Neural progenitor cell (in vitro differentiated cells): ENCODE data around the gene ENTPD2. TPM values are rescaled to one million over a fixed set of nuclear protein-coding genes. Genes with fewer than 3 reads are reported as not detected.

Experiments used
- DNase-seq: peaks from one replicate; pipeline ENCODE4 v3.0.0-alpha.2; 2016; ENCODE audit warnings: low spot score
- H2AFZ ChIP-seq: fragments of 200-600 bp; sonication (generic); replicated peaks from 2 replicates; pipeline ENCODE4 v1.6.1; 2016; ENCODE audit warnings: antibody characterized with exemption
- H3F3A ChIP-seq: fragments of 200-600 bp; sonication (generic); 2 replicates; pipeline ENCODE4 v1.6.1; 2016; ENCODE audit warnings: antibody characterized with exemption, low read depth
- H3K27ac ChIP-seq: fragments of 200-600 bp; sonication (generic); 2 replicates; pipeline ENCODE4 v1.5.1; 2016; ENCODE audit warnings: mild to moderate bottlenecking
- H3K27me3 ChIP-seq: fragments of 200-600 bp; sonication (generic); 2 replicates; pipeline ENCODE4 v1.6.1; 2016; ENCODE audit warnings: mild to moderate bottlenecking, moderate library complexity
- H3K36me3 ChIP-seq: fragments of 200-600 bp; sonication (generic); 2 replicates; pipeline ENCODE4 v1.5.1; 2016
- H3K4me1 ChIP-seq: fragments of 200-600 bp; sonication (generic); 2 replicates; pipeline ENCODE4 v1.6.1; 2016; ENCODE audit warnings: mixed run types
- H3K4me2 ChIP-seq: fragments of 200-600 bp; sonication (generic); 2 replicates; pipeline ENCODE4 v1.6.1; 2016
- H3K4me3 ChIP-seq: fragments of 200-600 bp; sonication (generic); 2 replicates; pipeline ENCODE4 v1.5.1; 2016
- H3K79me2 ChIP-seq: fragments of 200-600 bp; sonication (generic); 2 replicates; pipeline ENCODE4 v1.6.1; 2016; ENCODE audit warnings: low read depth
- H3K9ac ChIP-seq: fragments of 200-600 bp; sonication (generic); 2 replicates; pipeline ENCODE4 v1.6.1; 2016
- H3K9me3 ChIP-seq: fragments of 200-600 bp; sonication (generic); 2 replicates; pipeline ENCODE4 v1.5.1; 2016; ENCODE audit warnings: low read depth
- H4K20me1 ChIP-seq: fragments of 200-600 bp; sonication (generic); 2 replicates; pipeline ENCODE4 v1.6.1; 2016; ENCODE audit warnings: low read depth
- H3K27ac Mint-ChIP-seq: 3 replicates; pipeline ENCODE4 v1.8.0; 2021; ENCODE audit warnings: mixed read lengths
- H3K27me3 Mint-ChIP-seq: 2 replicates; pipeline ENCODE4 v1.8.0; 2022; ENCODE audit warnings: low read depth, mild to moderate bottlenecking, inconsistent platforms, moderate library complexity, mixed read lengths; ENCODE audit not compliant: insufficient read depth
- H3K36me3 Mint-ChIP-seq: 3 replicates; pipeline ENCODE4 v1.8.0; 2021; ENCODE audit warnings: mixed read lengths
- H3K4me1 Mint-ChIP-seq: 3 replicates; pipeline ENCODE4 v1.8.0; 2021; ENCODE audit warnings: mixed read lengths
- H3K4me3 Mint-ChIP-seq: 3 replicates; pipeline ENCODE4 v1.8.0; 2021; ENCODE audit warnings: mild to moderate bottlenecking, moderate library complexity, mixed read lengths
- H3K9me3 Mint-ChIP-seq: 3 replicates; pipeline ENCODE4 v1.8.0; 2020; ENCODE audit warnings: mixed read lengths
- CTCF ChIP-seq: fragments of 200-600 bp; sonication (generic); IDR thresholded peaks from 2 replicates; pipeline ENCODE4 v1.5.1; 2017; ENCODE audit warnings: antibody characterized with exemption, mild to moderate bottlenecking
- EZH2 ChIP-seq: fragments of 200-600 bp; sonication (generic); IDR thresholded peaks from 2 replicates; pipeline ENCODE4 v1.6.1; 2017; ENCODE audit warnings: antibody characterized with exemption, mild to moderate bottlenecking, moderate library complexity
- EZH2phosphoT487 ChIP-seq: fragments of 200-600 bp; sonication (generic); IDR thresholded peaks from 2 replicates; pipeline ENCODE4 v1.6.1; 2017; ENCODE audit warnings: antibody characterized with exemption
- total RNA-seq: library from RNA; depleted of rRNA; stranded (reverse); fragments of >200 nt; gene quantifications from 2 replicates; pipeline ENCODE4 v1.2.3, GENCODE V29; 2015; ENCODE audit warnings: low replicate concordance

ENTPD2 gene
- total RNA-seq, 1 donor from 2014 or later: not detected

GRCh38 chr9:137013571-137013940 is 40.3 kb downstream of the ENTPD2 start:
- no peak overlapping the region for H3K4me3 ChIP-seq
- no peaks in the 10 kb centered on the region for H3K36me3 ChIP-seq
- no peaks in the 10 kb centered on the region for H3K9me3 ChIP-seq
- TF ChIP-seq EZH2phosphoT487: no peak
- TF ChIP-seq EZH2: no peak
- no peak for TF ChIP-seq CTCF
- Mint-ChIP-seq H3K27me3 (peaks cover 2% of the 10 kb centered on the region), H3K4me3 (no peak overlapping the region), H3K27ac (no peak overlapping the region), H3K9me3 (no peaks in the 10 kb centered on the region), H3K4me1 (no peaks in the 10 kb centered on the region), H3K36me3 (peaks cover 5% of the 10 kb centered on the region)
- no peaks in the 10 kb centered on the region for H3K4me1 ChIP-seq
- H4K20me1 ChIP-seq: no peaks in the 10 kb centered on the region
- H3K27ac ChIP-seq: no peak overlapping the region
- no peaks in the 10 kb centered on the region for H3K79me2 ChIP-seq
- H2AFZ ChIP-seq: no peak overlapping the region
- no peak for DNase-seq
- H3F3A ChIP-seq: no peaks in the 10 kb centered on the region
- H3K9ac ChIP-seq: no peak overlapping the region
- H3K4me2 ChIP-seq: no peak overlapping the region
- no peaks in the 10 kb centered on the region for H3K27me3 ChIP-seq

DNA sequence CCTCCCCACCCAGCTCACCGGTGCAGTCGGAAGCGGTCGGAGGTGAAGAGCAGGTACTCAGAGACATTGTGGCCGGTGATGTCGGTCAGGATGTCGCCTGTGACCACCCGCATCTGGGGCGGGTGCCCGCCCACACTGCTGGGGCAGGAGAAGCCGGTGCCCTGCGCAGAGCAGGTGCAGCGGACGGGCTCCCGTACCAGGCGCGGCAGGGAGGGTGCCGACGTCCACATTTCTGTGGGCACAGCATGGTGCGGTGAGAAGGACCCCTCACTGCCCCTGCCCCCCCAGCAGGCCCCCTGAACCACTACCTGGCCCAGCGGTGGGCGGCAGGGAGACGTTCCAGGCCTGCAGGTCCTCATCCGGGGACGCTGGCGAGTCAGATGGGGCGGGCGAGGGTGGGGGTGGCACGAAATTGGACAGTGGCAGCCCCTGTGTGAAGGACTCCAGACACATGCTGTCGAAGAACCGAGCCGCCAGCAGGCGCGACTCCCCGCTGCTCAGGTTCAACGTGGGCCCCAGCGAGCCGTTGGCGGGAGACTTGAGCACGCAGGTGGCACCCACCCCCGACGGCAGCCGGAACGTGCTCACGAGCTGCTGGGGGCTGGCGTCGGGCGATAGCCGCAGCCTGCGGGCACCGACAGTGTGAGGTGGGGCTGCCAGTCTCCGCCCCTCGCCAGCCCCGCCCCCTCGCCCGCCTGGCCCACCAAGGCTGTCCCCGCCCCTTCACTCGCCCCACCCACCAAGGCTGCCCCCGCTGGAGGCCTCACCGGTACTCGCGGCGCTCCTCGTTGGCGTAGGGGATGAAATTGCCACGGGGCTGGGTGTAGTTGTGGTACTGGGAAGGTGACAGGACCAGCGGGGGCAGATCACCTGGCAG is 40.9 kb downstream of the ENTPD2 start:
- Histone ChIP-seq H3K9ac (no peak overlapping the region), H3K4me3 (no peak overlapping the region), H3K27me3 (no peaks in the 10 kb centered on the region), H2AFZ (no peak overlapping the region), H3K4me1 (no peaks in the 10 kb centered on the region), H3K36me3 (no peaks in the 10 kb centered on the region), H3K27ac (no peak overlapping the region), H3F3A (no peaks in the 10 kb centered on the region), H3K4me2 (no peak overlapping the region), H3K9me3 (no peaks in the 10 kb centered on the region), H3K79me2 (no peaks in the 10 kb centered on the region), H4K20me1 (no peaks in the 10 kb centered on the region)
- Mint-ChIP-seq H3K9me3 (no peaks in the 10 kb centered on the region), H3K27me3 (peaks cover 3% of the 10 kb centered on the region), H3K4me3 (no peak overlapping the region), H3K4me1 (no peaks in the 10 kb centered on the region), H3K27ac (no peak overlapping the region), H3K36me3 (peaks cover 5% of the 10 kb centered on the region)
- TF ChIP-seq CTCF (no peak), EZH2phosphoT487 (no peak), EZH2 (no peak)
- DNase-seq: no peak

DNA sequence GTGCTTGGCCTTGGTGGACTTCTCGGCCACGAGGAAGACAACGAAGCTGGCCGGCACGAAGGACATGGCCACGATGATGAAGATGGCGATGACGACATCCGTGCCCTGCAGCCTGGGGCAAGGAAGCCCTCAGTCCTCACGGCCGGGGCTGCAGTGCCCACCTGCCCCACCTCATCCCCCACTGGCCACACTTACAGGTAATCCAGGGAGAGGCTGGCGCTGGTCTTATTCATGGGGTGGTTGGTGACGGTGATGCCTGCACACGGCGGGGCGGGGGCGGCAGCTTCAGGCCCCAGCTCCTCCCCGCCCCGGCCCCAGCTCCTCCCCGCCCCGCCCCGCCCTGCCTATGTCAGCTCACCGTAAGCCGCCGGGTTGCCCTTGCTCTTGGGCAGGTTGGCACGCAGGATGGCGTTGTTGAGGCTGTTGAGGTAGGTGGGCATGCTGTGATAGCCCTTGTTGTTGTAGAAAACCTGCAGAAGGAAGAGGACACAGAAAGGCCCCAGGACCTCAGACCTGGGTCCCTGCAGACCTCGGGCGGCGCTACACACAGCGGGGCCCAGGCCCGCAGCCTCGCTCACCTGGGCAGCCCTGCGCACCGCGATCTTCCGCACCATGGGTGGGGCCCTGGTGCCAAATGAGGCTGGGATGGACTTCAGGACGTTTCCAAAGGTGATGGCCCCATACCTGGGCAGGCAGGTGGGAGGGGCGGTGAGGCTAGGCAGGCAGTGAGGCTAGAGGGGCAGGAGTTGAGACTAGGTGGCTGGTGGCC is 41.8 kb downstream of the ENTPD2 start:
- Mint-ChIP-seq H3K36me3 (peaks cover 5% of the 10 kb centered on the region), H3K27me3 (peaks cover 4% of the 10 kb centered on the region), H3K4me3 (no peak overlapping the region), H3K4me1 (no peaks in the 10 kb centered on the region), H3K9me3 (no peaks in the 10 kb centered on the region), H3K27ac (no peak overlapping the region)
- H3K4me3 ChIP-seq: no peak overlapping the region
- no peaks in the 10 kb centered on the region for H3K36me3 ChIP-seq
- no peak overlapping the region for H3K4me2 ChIP-seq
- H3F3A ChIP-seq: no peaks in the 10 kb centered on the region
- no peaks in the 10 kb centered on the region for H3K4me1 ChIP-seq
- H3K27ac ChIP-seq: no peak overlapping the region
- H3K79me2 ChIP-seq: no peaks in the 10 kb centered on the region
- H3K27me3 ChIP-seq: no peaks in the 10 kb centered on the region
- H2AFZ ChIP-seq: no peak overlapping the region
- TF ChIP-seq CTCF: no peak
- no peak for TF ChIP-seq EZH2
- no peak for TF ChIP-seq EZH2phosphoT487
- no peaks in the 10 kb centered on the region for H4K20me1 ChIP-seq
- H3K9ac ChIP-seq: no peak overlapping the region
- no peak for DNase-seq
- H3K9me3 ChIP-seq: no peaks in the 10 kb centered on the region
